ENCODE measurements around the gene FBXO34. TPM values are rescaled to one million over a fixed set of nuclear protein-coding genes. Genes with fewer than 3 reads are reported as not detected.
A peak's percentile ranks its signal among the peaks of the same experiment; 100 is the strongest.

FBXO34 gene
- total RNA-seq, 6 experiments from 2014 or later, result 6.2 to 10.3 (median 8.7) TPM

GRCh38 chr14:55329999-55330710 lies 58.9 kb downstream of the FBXO34 start:
- Histone ChIP-seq H3K27me3 (no peaks in the 10 kb centered on the region), H3K4me1 (peaks cover 0 to 21% (median 5%) of the 10 kb centered on the region in 4 donors), H3K9me3 (no peaks in the 10 kb centered on the region), H3K4me3 (no peak overlapping the region), H3K27ac (no peak overlapping the region), H3K36me3 (no peaks in the 10 kb centered on the region)
- no peak for ATAC-seq
- intact Hi-C loops (cut with DNase I), result no loop called here
- TF ChIP-seq CTCF (IDR thresholded peaks at IDR 0.05) (no peak), POLR2A (IDR thresholded peaks at IDR 0.05) (no peak)
- WGBS (ENCODE audit: insufficient coverage, low coverage, low lambda C conversion rate, missing lambda C conversion rate), result 82% methylated on average over 6 of the region's 6 CpGs
- no peak for DNase-seq

- ATAC-seq (peak; percentile 45 to 73 (median 56)), DNase-seq (no peak)
- TF ChIP-seq CTCF (IDR thresholded peaks at IDR 0.05) (no peak), POLR2A (IDR thresholded peaks at IDR 0.05) (no peak)
- WGBS (ENCODE audit: insufficient coverage, low coverage, low lambda C conversion rate, missing lambda C conversion rate), result 49% methylated on average over 7 of the region's 7 CpGs
- Histone ChIP-seq H3K27me3 (no peaks in the 10 kb centered on the region), H3K27ac (peak overlapping the region in 1 of 3 donors; percentile 6), H3K4me3 (no peak overlapping the region), H3K36me3 (no peaks in the 10 kb centered on the region), H3K4me1 (peaks cover 0 to 21% (median 5%) of the 10 kb centered on the region in 4 donors), H3K9me3 (no peaks in the 10 kb centered on the region)
- intact Hi-C loops (cut with DNase I), result no loop called here
Measured at GRCh38 chr14:55332654-55333570, 61.7 kb downstream of the FBXO34 start.

GRCh38 chr14:55333711-55334485 lies 62.7 kb downstream of the FBXO34 start:
- no peaks in the 10 kb centered on the region for H3K9me3 ChIP-seq
- DNase-seq (no peak), ATAC-seq (peak in 3 of 4 donors; percentile 11 to 27 (median 26))
- intact Hi-C loops (cut with DNase I), result no loop called here
- H3K4me1 ChIP-seq, result peaks cover 0 to 21% (median 5%) of the 10 kb centered on the region in 4 donors
- no peak for TF ChIP-seq CTCF (IDR thresholded peaks at IDR 0.05)
- no peak for TF ChIP-seq POLR2A (IDR thresholded peaks at IDR 0.05)
- H3K27me3 ChIP-seq, result no peaks in the 10 kb centered on the region
- no peak overlapping the region for H3K4me3 ChIP-seq
- H3K36me3 ChIP-seq, result no peaks in the 10 kb centered on the region
- 60% methylated on average over 4 of the region's 4 CpGs for WGBS (ENCODE audit: insufficient coverage, low coverage, low lambda C conversion rate, missing lambda C conversion rate)
- peak overlapping the region in 1 of 3 donors; percentile 6 for H3K27ac ChIP-seq

DNA sequence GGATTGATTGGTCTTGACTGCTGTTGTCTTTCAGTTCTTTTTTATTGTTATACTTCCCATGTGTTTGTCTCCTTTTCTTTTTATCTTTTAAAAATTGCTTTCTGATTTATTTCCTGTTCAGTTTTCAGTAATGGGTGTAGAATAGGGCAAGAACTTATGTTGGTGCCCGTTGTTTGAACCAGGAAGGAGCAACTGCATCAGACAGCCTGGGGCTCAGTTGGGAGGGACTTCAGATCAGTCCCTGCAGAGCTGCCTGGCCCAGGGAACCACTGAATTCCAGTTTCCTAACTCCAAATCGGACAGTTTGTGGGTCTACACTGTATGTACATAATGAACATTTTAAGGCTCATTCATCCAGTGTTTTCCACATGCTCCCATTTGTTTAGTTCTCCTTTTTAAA lies 64.9 kb downstream of the FBXO34 start:
- ATAC-seq, result peak; percentile 48 to 57 (median 52)

More for the DNA sequence above, 64.9 kb downstream of the FBXO34 start:
- WGBS (ENCODE audit: insufficient coverage, low coverage, low lambda C conversion rate, missing lambda C conversion rate), result 32% methylated on average over 2 of the region's 2 CpGs
- DNase-seq, result no peak
- no peaks in the 10 kb centered on the region for H3K9me3 ChIP-seq
- intact Hi-C loops (cut with DNase I), result no loop called here
- TF ChIP-seq POLR2A (IDR thresholded peaks at IDR 0.05) (no peak), CTCF (IDR thresholded peaks at IDR 0.05) (no peak)
- no peaks in the 10 kb centered on the region for H3K27me3 ChIP-seq
- H3K4me1 ChIP-seq, result peaks cover 0 to 21% (median 5%) of the 10 kb centered on the region in 4 donors
- no peaks in the 10 kb centered on the region for H3K36me3 ChIP-seq
- no peak overlapping the region for H3K4me3 ChIP-seq
- H3K27ac ChIP-seq, result no peak overlapping the region
